GM18907 (cell line): ENCODE measurements around the gene NDOR1.
"Not testable (repeated sequence)": the region's sequence is repeated elsewhere in the genome, so short reads cannot be mapped to it uniquely, and the experiment has no call there.

Experiments used
- ATAC-seq: cut with Tn5 transposase; IDR thresholded peaks from one replicate; pipeline ENCODE4 v1.9.1; 2021; ENCODE audit warnings: mild to moderate bottlenecking, moderate library complexity; ENCODE audit not compliant: unreplicated experiment

NDOR1 gene

DNA sequence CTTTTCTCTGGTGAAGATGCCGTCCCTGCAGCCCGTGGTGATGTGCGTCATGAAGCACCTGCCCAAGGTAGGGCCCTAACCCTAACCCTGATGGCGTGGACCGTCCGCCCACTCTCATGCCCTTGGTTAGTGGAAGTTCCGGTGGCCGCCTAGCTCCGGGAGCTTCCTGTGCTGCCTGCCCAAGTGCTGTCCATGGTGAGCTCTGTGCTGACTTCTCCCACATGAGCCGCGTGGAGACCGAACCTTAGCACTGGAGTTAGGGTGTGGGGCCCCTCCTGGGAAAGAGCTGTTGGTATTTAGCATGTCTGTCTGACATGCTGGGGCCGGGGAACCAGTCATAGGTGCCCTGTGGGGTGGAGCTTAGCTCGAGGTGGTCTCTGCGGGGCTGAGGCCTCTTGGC, 50.9 kb downstream of the NDOR1 start:
- no peak for ATAC-seq

DNA sequence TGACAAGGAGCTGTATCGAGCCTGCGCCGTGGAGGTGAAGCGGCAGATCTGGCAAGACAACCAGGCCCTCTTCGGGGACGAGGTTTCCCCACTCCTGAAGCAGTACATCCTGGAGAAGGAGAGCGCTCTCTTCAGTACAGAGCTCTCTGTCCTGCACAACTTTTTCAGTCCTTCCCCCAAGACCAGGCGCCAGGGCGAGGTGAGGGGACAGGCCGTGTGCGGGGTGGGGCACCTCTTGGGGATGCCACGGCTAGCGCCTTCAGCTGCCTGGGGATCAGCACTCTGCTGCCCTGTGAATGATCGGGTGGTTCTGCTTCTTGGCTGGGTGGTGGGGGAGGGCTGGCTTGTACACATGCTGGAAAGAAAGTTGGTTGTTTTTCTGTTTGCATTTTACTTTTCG, 51.4 kb downstream of the NDOR1 start:
- ATAC-seq = no peak

DNA sequence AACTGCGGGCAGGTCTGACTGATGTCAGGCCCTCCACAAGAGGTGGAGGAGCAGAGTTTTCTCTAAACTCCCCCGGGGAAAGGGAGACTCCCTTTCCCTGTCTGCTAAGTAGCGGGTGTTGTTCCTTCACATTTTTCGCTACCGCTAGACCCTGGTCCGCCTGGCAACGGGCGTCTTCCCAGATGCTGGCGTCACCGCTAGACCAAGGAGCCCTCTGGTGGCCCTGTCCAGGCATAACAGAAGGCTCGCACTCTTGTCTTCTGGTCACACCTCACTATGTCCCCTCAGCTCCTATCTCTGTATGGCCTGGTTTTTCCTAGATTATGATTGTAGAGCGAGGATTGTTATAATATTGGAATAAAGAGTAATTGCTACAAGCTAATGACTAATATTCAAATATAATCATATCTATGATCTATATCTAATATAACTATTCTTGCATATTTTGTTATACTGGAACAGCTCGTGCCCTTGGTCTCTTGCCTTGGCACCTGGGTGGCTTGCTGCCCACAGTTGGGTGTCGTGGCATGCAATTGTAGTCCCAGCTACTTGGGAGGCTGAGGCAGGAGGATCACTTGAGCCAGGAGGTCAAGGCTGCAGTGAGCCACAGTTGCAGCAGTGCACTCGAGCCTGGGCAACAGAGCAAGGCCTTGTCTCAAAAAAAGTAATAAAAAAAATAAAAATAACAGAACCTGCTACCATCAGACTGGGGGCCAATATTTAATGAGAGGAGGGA, 56.8 kb downstream of the NDOR1 start:
- not testable (repeated sequence) for ATAC-seq

DNA sequence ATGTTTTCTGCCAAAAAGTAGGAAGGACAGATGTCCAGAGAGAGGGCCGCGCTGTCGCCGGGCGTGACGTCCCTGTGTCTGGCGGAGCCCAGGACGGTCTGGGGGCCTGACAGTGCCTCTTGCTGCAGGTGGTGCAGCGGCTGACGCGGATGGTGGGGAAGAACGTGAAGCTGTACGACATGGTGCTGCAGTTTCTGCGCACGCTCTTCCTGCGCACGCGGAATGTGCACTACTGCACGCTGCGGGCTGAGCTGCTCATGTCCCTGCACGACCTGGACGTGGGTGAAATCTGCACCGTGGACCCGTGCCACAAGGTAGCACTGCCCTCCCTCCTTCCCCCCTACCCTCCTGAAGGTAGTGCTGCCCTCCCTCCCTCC, 57.4 kb downstream of the NDOR1 start:
- no peak for ATAC-seq

DNA sequence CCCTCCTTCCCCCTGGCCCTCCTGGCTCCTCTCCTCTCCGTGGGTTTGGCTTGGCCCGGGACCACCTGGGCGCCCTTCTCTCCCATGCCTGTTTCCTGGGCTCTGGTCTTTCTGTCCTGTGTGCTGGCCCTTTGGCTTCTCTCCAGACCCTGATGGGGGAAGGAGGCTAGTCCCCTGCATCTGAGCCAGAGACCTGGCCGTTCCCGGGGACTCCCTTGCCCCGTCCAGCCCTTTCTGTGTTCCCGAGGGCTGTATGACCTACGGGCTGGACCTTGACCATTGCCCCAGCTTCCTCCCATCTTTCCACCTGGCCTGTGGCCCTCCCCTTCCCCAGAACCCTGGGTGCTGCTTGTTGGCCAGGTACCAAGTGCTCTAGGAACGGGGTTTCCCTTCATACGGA, 58.0 kb downstream of the NDOR1 start:
- ATAC-seq = no peak

DNA sequence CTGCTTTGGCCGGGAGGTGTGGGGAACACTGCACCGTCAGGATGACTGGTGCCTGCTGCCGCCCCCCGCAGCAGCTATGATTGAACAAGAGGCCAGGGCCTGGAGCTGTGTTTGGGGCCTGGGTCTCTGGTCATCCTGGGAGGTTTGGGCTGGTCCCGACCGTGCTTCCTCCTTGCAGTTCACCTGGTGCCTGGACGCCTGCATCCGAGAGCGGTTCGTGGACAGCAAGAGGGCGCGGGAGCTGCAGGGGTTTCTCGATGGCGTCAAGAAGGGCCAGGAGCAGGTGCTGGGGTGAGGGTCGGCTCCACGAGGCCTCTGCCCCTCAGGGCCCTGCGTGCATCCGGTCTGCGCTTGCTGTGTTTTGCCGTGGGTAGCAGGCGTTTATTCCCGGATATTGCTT, 58.6 kb downstream of the NDOR1 start:
- ATAC-seq = no peak

DNA sequence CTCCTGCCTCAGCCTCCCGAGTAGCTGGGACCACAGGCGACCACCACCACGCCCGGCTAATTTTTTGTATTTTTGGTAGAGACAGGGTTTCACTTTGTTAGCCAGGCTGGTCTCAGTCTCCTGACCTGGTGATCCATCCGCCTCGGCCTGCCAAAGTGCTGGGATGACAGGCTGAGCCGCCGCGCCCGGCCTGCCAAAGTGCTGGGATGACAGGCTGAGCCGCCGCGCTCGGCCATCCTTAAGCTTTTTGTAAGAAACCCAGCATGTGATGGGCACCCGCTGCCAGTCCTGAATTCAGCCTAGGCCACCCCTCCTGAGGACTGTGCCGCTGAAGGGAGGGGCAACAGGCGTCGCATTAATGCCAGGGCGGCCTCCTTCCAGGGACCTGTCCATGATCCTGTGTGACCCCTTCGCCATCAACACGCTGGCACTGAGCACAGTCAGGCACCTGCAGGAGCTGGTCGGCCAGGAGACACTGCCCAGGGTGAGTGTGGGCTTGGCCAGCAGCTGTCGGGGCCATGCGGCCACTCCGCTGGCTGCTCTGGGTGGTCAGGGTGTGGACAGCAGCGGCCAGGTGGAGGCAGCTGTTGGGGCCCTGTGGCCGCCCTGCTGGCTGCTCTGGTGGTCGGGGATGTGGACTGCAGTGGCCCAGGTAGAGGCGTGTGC, 60.1 kb downstream of the NDOR1 start:
- ATAC-seq = no peak

DNA sequence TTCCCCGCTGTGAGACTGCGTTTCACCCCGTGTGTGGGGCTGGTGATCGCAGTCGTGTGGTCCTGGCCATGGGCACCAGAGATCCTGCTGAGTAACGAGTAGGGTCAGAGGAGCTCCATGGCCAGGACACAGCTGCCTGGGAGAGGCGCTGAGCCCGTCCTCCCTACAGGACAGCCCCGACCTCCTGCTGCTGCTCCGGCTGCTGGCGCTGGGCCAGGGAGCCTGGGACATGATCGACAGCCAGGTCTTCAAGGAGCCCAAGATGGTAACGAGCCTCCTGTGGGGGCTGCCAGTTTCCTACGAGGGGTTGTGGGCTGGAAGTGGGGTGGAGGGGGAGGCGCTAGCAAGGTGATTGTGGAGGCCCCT, 60.6 kb downstream of the NDOR1 start:
- no peak for ATAC-seq
